Lower lobe of right lung (tissue), 2 donors: ENCODE data around the gene PDLIM7. TPM values are rescaled to one million over a fixed set of nuclear protein-coding genes. Genes with fewer than 3 reads are reported as not detected.

ENCODE experiments used
- ATAC-seq, 2 donors: fragments of 200-7000 bp; cut with Tn5 transposase; one replicate each; pipeline ENCODE4 v1.9.1; 2020 to 2022; ENCODE audit warnings: mild to moderate bottlenecking in 2 of 2, moderate library complexity in 2 of 2
- DNase-seq: peaks from one replicate; pipeline ENCODE4 v3.0.0-alpha.2; 2020
- H3K27ac ChIP-seq: fragments of 200-600 bp; one replicate; pipeline ENCODE4 v1.8.0; 2022
- H3K27me3 ChIP-seq: fragments of 200-600 bp; one replicate; pipeline ENCODE4 v1.8.0; 2022; ENCODE audit warnings: low read depth
- H3K36me3 ChIP-seq: fragments of 200-600 bp; one replicate; pipeline ENCODE4 v1.8.0; 2022; ENCODE audit warnings: mild to moderate bottlenecking
- H3K4me1 ChIP-seq: fragments of 200-600 bp; one replicate; pipeline ENCODE4 v1.8.0; 2022
- H3K4me3 ChIP-seq: fragments of 200-600 bp; one replicate; pipeline ENCODE4 v1.8.0; 2022; ENCODE audit warnings: mild to moderate bottlenecking
- H3K9me3 ChIP-seq: fragments of 200-600 bp; one replicate; pipeline ENCODE4 v1.8.0; 2022
- intact Hi-C: fragments of 100-400 bp; cut with DNase I; formaldehyde crosslinking; loops from one replicate; pipeline ENCODE4 v1.11.0; 2022
- total RNA-seq: library from RNA; stranded (reverse); fragmentation: NEBNext Ultra II Directional; extraction: Animal tissue kit (Norgen Biotek cat#: 25700); gene quantifications from one replicate; pipeline ENCODE4 v1.2.1, GENCODE V29; 2021
- TF ChIP-seq, protein P1 (sequence below): fragments of 200-600 bp; IDR thresholded peaks from one replicate; pipeline ENCODE4 v1.8.0; 2022; ENCODE audit warnings: antibody characterized with exemption, mild to moderate bottlenecking
- donor health status: DM: no; HTN: yes; CAD: no; lungs with severe emphysema.

PDLIM7 gene
- total RNA-seq, 1 donor from 2014 or later, result 47.1 TPM

DNA sequence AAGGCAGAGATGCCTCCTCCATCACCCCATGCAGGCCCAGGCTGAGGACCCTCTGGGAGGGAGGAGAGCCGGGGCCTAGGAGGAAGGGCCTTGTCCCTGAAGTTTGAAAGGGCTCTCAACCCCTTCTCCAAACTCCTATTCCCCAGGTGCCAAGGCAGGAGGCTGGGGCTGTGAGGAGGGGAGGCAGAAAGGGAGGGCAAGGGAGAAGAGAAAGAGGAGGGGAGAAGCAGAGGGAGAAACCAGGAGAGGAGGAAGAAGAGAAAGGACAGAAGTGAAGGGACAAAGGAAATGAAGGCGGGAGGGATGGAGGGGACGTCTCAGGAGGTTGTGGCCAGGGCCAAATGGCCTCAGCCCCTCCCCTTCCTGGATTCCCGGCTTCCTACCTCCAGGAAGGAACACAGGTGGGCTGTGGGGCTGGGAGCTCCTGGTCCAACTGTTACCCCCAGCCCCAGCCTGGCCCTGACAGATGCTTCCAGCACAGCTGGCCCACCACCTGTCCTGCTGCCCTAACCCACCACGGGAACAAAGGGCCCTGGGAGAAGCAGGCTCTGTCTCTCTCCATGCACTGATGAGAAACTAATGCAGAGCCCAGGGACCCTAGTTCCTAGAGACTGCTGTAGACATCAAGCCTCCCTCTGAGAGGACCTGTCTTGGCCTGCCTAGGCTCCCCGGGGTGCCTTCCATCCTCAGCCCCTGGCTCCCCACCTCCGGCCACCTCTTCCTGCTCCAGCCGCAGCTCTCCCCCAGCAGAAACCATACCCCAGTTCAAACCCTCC lies 27.5 kb downstream of the PDLIM7 start:
- Histone ChIP-seq H3K4me1 (peaks cover 15% of the 10 kb centered on the region), H3K27ac (no peak overlapping the region), H3K27me3 (peaks cover 11% of the 10 kb centered on the region), H3K36me3 (peaks cover 29% of the 10 kb centered on the region), H3K4me3 (no peak overlapping the region), H3K9me3 (no peaks in the 10 kb centered on the region)
- ATAC-seq (no peak), DNase-seq (no peak)
- intact Hi-C loops, result no loop called here
- TF ChIP-seq, protein P1, sequence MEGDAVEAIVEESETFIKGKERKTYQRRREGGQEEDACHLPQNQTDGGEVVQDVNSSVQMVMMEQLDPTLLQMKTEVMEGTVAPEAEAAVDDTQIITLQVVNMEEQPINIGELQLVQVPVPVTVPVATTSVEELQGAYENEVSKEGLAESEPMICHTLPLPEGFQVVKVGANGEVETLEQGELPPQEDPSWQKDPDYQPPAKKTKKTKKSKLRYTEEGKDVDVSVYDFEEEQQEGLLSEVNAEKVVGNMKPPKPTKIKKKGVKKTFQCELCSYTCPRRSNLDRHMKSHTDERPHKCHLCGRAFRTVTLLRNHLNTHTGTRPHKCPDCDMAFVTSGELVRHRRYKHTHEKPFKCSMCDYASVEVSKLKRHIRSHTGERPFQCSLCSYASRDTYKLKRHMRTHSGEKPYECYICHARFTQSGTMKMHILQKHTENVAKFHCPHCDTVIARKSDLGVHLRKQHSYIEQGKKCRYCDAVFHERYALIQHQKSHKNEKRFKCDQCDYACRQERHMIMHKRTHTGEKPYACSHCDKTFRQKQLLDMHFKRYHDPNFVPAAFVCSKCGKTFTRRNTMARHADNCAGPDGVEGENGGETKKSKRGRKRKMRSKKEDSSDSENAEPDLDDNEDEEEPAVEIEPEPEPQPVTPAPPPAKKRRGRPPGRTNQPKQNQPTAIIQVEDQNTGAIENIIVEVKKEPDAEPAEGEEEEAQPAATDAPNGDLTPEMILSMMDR, result no peak

DNA sequence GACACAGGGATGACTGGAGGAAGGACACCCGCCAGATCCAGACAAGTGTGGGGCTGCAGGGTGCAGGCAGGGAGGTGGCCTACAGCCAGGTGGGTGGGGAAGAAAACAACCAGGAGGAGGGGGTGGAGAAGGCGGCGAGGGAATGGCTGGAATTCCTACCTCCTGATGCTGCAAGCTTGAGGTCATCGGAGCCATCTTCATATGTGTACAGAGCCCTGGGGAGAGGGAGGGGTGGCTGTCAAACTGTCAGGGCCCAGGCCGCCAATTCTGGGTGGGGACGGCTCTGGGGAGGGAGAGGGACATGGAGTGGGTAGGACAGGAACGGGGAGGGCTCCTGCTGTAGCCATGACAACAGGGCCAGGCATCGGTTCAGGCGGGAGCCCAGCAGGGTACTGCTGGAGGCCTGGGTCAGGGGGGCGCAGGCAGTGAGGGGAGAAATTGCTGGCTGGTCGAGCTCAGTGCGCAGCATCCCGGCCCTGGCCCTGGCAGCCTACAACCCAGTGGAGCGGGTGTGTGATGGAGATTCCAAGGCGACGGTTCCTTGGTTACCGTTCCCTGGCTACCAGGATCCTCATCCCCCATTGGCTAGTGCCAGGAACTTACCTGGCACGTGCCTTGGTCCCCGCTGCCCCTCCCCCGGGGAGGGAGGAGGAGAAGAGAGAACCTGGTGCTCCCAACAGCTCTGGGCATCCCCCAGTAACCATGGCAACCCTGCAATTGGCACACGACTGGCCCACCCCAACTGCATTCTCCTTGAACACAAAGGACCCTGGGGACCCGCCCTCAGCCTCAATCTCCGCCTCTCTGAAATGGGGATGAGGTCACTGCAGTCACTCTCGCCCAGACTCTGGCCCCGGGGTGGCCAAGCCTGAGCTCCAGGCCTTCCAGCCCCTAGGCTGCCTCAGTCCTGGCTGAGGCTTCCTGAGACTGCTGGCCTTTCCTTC lies 28.4 kb downstream of the PDLIM7 start:
- ATAC-seq (no peak), DNase-seq (no peak)
- Histone ChIP-seq H3K27me3 (peaks cover 11% of the 10 kb centered on the region), H3K4me3 (no peak overlapping the region), H3K27ac (no peak overlapping the region), H3K4me1 (peaks cover 15% of the 10 kb centered on the region), H3K9me3 (no peaks in the 10 kb centered on the region), H3K36me3 (peaks cover 29% of the 10 kb centered on the region)
- TF ChIP-seq, protein P1, result no peak
- intact Hi-C loops, result no loop called here

DNA sequence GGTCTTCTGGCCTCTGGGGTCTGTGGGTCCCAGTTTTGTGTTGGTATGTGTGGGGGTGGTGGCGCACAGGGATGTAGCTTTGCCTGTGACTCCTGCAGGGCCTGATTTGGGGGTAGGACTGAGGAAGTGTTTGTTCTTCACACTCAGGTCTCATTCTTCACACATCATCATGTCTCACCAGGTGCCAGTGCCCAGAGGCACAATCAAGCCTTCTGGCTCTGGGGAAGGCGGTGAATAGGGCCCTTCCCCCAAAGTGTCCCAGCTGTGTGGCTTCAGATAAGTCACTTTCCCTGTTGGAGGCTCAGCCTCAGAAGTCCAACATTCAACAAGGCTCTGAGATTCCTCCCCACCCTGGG lies 29.1 kb downstream of the PDLIM7 start:
- ATAC-seq, result no peak
- intact Hi-C loops, result no loop called here
- TF ChIP-seq, protein P1, result no peak

DNA sequence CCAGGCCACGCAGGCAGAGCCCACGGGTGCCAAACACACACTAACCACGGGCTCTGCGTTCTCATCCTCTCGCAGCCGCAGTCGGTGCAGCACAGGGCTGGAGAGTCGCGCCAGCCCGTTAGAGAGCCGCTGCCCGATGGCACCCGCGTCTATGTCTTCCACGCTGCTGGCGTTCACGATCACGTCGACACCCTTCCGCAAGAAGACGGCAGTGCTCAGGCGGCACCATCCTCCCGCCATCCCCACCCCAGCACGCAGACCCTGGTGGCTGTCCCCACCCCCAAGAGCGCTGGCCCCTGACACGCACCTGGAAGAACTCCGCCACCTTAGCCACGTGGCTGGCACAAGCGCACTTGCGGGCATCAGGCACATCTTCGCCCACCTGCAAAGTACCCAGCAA lies 30.0 kb downstream of the PDLIM7 start:
- no peaks in the 10 kb centered on the region for H3K9me3 ChIP-seq
- H3K4me3 ChIP-seq, result no peak overlapping the region
- no peak for DNase-seq
- peaks cover 29% of the 10 kb centered on the region for H3K36me3 ChIP-seq
- H3K27ac ChIP-seq, result no peak overlapping the region
- no peak for ATAC-seq
- H3K27me3 ChIP-seq, result peaks cover 7% of the 10 kb centered on the region
- TF ChIP-seq, protein P1, result no peak
- peaks cover 13% of the 10 kb centered on the region for H3K4me1 ChIP-seq
- intact Hi-C loops, result no loop called here

More for the DNA sequence above, 29.1 kb downstream of the PDLIM7 start:
- H3K36me3 ChIP-seq, result peaks cover 29% of the 10 kb centered on the region
- no peak for DNase-seq
- H3K9me3 ChIP-seq, result no peaks in the 10 kb centered on the region
- no peak overlapping the region for H3K4me3 ChIP-seq
- no peak overlapping the region for H3K27ac ChIP-seq
- peaks cover 11% of the 10 kb centered on the region for H3K27me3 ChIP-seq
- H3K4me1 ChIP-seq, result peaks cover 15% of the 10 kb centered on the region

DNA sequence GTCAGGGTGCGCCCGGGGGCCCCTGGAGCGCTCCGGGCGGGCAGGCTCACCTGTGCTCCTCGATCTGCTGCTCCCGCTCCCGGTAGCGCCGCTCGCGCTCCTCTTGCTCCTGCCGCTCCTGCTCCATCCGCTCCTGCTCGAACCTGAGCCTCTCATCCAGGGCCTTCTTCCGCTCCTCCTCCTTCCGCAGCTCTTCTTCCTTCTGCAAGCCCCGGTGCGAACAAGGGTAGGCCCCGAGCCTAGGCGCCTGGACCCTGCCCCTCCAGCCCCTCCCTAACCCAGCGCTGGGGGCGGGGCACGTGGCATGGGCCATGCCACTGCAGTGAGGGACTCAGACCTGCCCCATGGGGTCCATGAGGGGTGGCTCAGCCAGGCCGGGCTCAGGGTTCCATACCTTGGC lies 30.5 kb downstream of the PDLIM7 start:
- Histone ChIP-seq H3K27me3 (peaks cover 1% of the 10 kb centered on the region), H3K4me1 (peaks cover 13% of the 10 kb centered on the region), H3K36me3 (peaks cover 29% of the 10 kb centered on the region), H3K9me3 (no peaks in the 10 kb centered on the region), H3K4me3 (no peak overlapping the region), H3K27ac (no peak overlapping the region)
- ATAC-seq (no peak), DNase-seq (no peak)
- intact Hi-C loops, result no loop called here
- TF ChIP-seq, protein P1, result no peak
